ENCODE results near the gene SLC22A5. TPM values are rescaled to one million over a fixed set of nuclear protein-coding genes. Genes with fewer than 3 reads are reported as not detected.

The SLC22A5 gene
- total and polyA plus RNA-seq, 10 of the 15 experiments (the other 5 are each of a cell fraction or from before 2014, with no cell fraction given) = 1.1 to 4.4 (median 2.3) TPM

- TF ChIP-seq, protein P1, sequence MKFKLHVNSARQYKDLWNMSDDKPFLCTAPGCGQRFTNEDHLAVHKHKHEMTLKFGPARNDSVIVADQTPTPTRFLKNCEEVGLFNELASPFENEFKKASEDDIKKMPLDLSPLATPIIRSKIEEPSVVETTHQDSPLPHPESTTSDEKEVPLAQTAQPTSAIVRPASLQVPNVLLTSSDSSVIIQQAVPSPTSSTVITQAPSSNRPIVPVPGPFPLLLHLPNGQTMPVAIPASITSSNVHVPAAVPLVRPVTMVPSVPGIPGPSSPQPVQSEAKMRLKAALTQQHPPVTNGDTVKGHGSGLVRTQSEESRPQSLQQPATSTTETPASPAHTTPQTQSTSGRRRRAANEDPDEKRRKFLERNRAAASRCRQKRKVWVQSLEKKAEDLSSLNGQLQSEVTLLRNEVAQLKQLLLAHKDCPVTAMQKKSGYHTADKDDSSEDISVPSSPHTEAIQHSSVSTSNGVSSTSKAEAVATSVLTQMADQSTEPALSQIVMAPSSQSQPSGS (IDR thresholded peaks at IDR 0.05; ENCODE audit: low read length) = no peak
- TF ChIP-seq SIN3A (IDR thresholded peaks at IDR 0.05; ENCODE audit: low read depth, low read length) = peak; percentile 61; the same call in 1 of the 2 replicates
- TF ChIP-seq WRNIP1 (IDR thresholded peaks at IDR 0.05; ENCODE audit: borderline replicate concordance, low read depth, low read length) = no peak; the same call in 1 of the 2 replicates
Measured at GRCh38 chr5:132426525-132427138, 57.1 kb downstream of the SLC22A5 start (continued).

- DNase-seq (ENCODE audit: low read depth, low spot score) (no peak), ATAC-seq (0 out of 3 replicates have a peak, but pooled peaks have one; percentile 1), FAIRE-seq (no peak)
- intact Hi-C loops (cut with micrococcal nuclease; ENCODE audit: unreplicated experiment) = loop anchor here (1.0 kb wide), 1 partner anchor 29 kb away; no protein-coding TSS in a partner anchor
- Histone ChIP-seq H3K36me3 (ENCODE audit: control insufficient read depth in 2 of 2, insufficient read depth in 2 of 2, low read length in 1 of 2) (peaks cover 8 to 22% of the 10 kb centered on the region in 2 experiments; a peak in 3 of 4 replicates), H3K27me3 (replicated peaks in 1 of 2; ENCODE audit: control insufficient read depth in 2 of 2, insufficient read depth in 2 of 2, low read length in 1 of 2) (no peaks in the 10 kb centered on the region), H3K4me1 (ENCODE audit: control insufficient read depth, insufficient read depth, low read length) (peaks cover 85% of the 10 kb centered on the region), H4K20me1 (ENCODE audit: control insufficient read depth, insufficient read depth) (no peaks in the 10 kb centered on the region), H3K4me3 (peak overlapping the region; percentile 49), H3K4me2 (ENCODE audit: control insufficient read depth, insufficient read depth) (peak overlapping the region; percentile 77), H3K27ac (ENCODE audit: control insufficient read depth, insufficient read depth) (peak overlapping the region; percentile 94), H2AFZ (ENCODE audit: control insufficient read depth, low read depth, low read length) (no peak overlapping the region), H3K9me3 (replicated peaks; ENCODE audit: control insufficient read depth, insufficient read depth, low read length) (peaks cover 2% of the 10 kb centered on the region; the same call in 2 of the 3 replicates), H3K79me2 (ENCODE audit: control insufficient read depth, insufficient read depth, low read length) (peaks cover 92% of the 10 kb centered on the region), H3K9ac (ENCODE audit: control insufficient read depth, insufficient read depth, low read length) (peak overlapping the region; percentile 87)
- in situ Hi-C loops (cut with MboI) = no loop called here
- ChIA-PET RAD21 (ENCODE audit: unreplicated experiment) (interaction anchor here (0.8 to 12.5 kb wide), 12 partner anchors 10 to 380 kb away, joined by 3 to 453 read pairs (median 22); partner anchors contain the start of genes IRF1 and P4HA2), CTCF (interaction anchor here (1.2 to 11.0 kb wide), 13 partner anchors 10 to 247 kb away, joined by 3 to 184 read pairs (median 10); partner anchors contain the start of gene IRF1), POLR2A (interaction anchor here (0.9 to 11.2 kb wide), 9 partner anchors 8 to 79 kb away, joined by 3 to 389 read pairs (median 25); partner anchors contain the start of gene IRF1), SMC1A (ENCODE audit: uncharacterized antibody, unreplicated experiment) (interaction anchor here (0.6 to 18.8 kb wide), 16 partner anchors 7 to 382 kb away, joined by 3 to 300 read pairs (median 15); partner anchors contain the start of gene IRF1)
- 5% methylated on average over 6 of the region's 6 CpGs for WGBS (ENCODE audit: insufficient coverage, insufficient replicate concordance, low lambda C conversion rate, missing lambda C conversion rate)
- no TSS peak for BruUV-seq (replicated peaks)
- peak; percentile 81 to 83; a peak in 3 of 4 replicates for TF ChIP-seq BHLHE40 (IDR thresholded peaks at IDR 0.05; ENCODE audit: borderline replicate concordance in 1 of 2, low read depth in 2 of 2, low read length in 1 of 2)
- TF ChIP-seq ATF7 (IDR thresholded peaks at IDR 0.05; ENCODE audit: low read depth) = 0 out of 2 replicates have a peak, but pooled peaks have one; percentile 11
- peak in 1 of 2 experiments; percentile 30; a peak in 1 of 4 replicates for TF ChIP-seq IKZF2 (IDR thresholded peaks at IDR 0.05)
- TF ChIP-seq NR2C1 (IDR thresholded peaks at IDR 0.05) = 0 out of 2 replicates have a peak, but pooled peaks have one; percentile 20
- TF ChIP-seq ASH2L (IDR thresholded peaks at IDR 0.05; ENCODE audit: borderline replicate concordance, low read depth) = 0 out of 2 replicates have a peak, but pooled peaks have one; percentile 46
- TF ChIP-seq TCF3 (IDR thresholded peaks at IDR 0.05; ENCODE audit: borderline replicate concordance, insufficient read depth, low read depth, low read length) = 0 out of 2 replicates have a peak, but pooled peaks have one; percentile 40
- no peak for TF ChIP-seq PKNOX1 (IDR thresholded peaks at IDR 0.05)
- TF ChIP-seq EP300 (IDR thresholded peaks at IDR 0.05; ENCODE audit: borderline replicate concordance in 1 of 2, control insufficient read depth in 1 of 2, low read depth in 2 of 2, low read length in 2 of 2) = peak in 1 of 2 experiments; percentile 28; a peak in 1 of 4 replicates
- no peak for TF ChIP-seq HDAC2 (IDR thresholded peaks at IDR 0.05)
- no peak for TF ChIP-seq NKRF (conservative IDR thresholded peaks at IDR 0.05)
- 0 out of 2 replicates have a peak, but pooled peaks have one; percentile 25 for TF ChIP-seq CREM (IDR thresholded peaks at IDR 0.05; ENCODE audit: low read depth)
Measured at GRCh38 chr5:132427281-132428146, 58.0 kb downstream of the SLC22A5 start.

Data from GM12878 (cell line).